HepG2 (cell line): ENCODE results near the gene MIOS. TPM values are rescaled to one million over a fixed set of nuclear protein-coding genes. Genes with fewer than 3 reads are reported as not detected.

Experiments
- ATAC-seq: fragments of 200-7000 bp; cut with Tn5 transposase; 3 replicates; pipeline ENCODE4 v1.9.1; 2020; ENCODE audit warnings: mild to moderate bottlenecking, moderate library complexity
- BruUV-seq: library from RNA; stranded (reverse); fragments of 400-500 nt; replicated peaks from 2 replicates; lab custom pipeline; 2021; lab: Mats Ljungman, UMichigan
- CTCF ChIA-PET: fragments of 300-600 bp; formaldehyde crosslinking; extraction: SDS; loops from one replicate; lab custom pipeline; 2021; ENCODE audit warnings: low total read pairs, inconsistent platforms, low intra/inter-chr PET ratio; lab: Yijun Ruan, JAX
- POLR2A ChIA-PET: fragments of 350-600 bp; sonication (Branson Sonifier 250); formaldehyde crosslinking; loops from one replicate; lab custom pipeline; 2020; ENCODE audit warnings: antibody characterized with exemption, inconsistent platforms; lab: Yijun Ruan, JAX
- DNase-seq: peaks from one replicate; pipeline ENCODE4 v3.0.0-alpha.2; 2015; ENCODE audit warnings: low spot score
- FAIRE-seq: peaks from 3 replicates; lab custom pipeline; 2011; peaks lifted over from hg19 to GRCh38; lab: Jason Lieb, UNC
- H2AFZ ChIP-seq: one replicate; pipeline ENCODE4 v1.6.1; 2011; ENCODE audit warnings: low read length, inconsistent platforms
- H3K27ac ChIP-seq: fragments of 300-600 bp; 3 replicates; pipeline ENCODE4 v1.8.0; 2011; ENCODE audit warnings: mixed run types, mild to moderate bottlenecking, mixed read lengths, low read length, inconsistent platforms; ENCODE audit not compliant: insufficient read depth; ENCODE audit errors: extremely low read length
- H3K27me3 ChIP-seq, 2 experiments: fragments of 200-600 bp in 1 of 2; 2 replicates in 1 of 2; 3 replicates in 1 of 2; pipeline versions ENCODE4 v1.6.0 to v1.8.0; 2011; ENCODE audit warnings: low read length in 2 of 2, mild to moderate bottlenecking in 2 of 2, moderate library complexity in 2 of 2, inconsistent platforms in 1 of 2; ENCODE audit not compliant: insufficient read depth in 2 of 2, control insufficient read depth in 1 of 2
- H3K36me3 ChIP-seq, 2 experiments: fragments of 200-600 bp in 1 of 2; replicated peaks in 1 of 2; 2 replicates in 1 of 2; 3 replicates in 1 of 2; pipeline versions ENCODE4 v1.5.1 to v1.8.0; 2011; ENCODE audit warnings: low read length in 2 of 2, inconsistent platforms in 1 of 2; ENCODE audit not compliant: insufficient read depth in 2 of 2, control insufficient read depth in 1 of 2
- H3K4me1 ChIP-seq: 2 replicates; pipeline ENCODE4 v1.5.1; 2012; ENCODE audit warnings: low read length, inconsistent platforms; ENCODE audit not compliant: insufficient read depth
- H3K4me2 ChIP-seq: 2 replicates; pipeline ENCODE4 v1.6.0; 2011; ENCODE audit warnings: low read depth, low read length, inconsistent platforms
- H3K4me3 ChIP-seq, 3 experiments: fragments of 200-600 bp in 1 of 3; sonication (generic), shearing (Covaris generic) in 1 of 3; replicated peaks in 1 of 3; 2 replicates each; pipeline ENCODE4 v1.5.1; 2011 to 2016; ENCODE audit warnings: low read length in 3 of 3, inconsistent platforms in 2 of 3, low read depth in 2 of 3, mild to moderate bottlenecking in 2 of 3, control low read depth in 1 of 3, mixed read lengths in 1 of 3; ENCODE audit not compliant: insufficient read depth in 1 of 3
- H3K79me2 ChIP-seq: one replicate; pipeline ENCODE4 v1.6.1; 2011; ENCODE audit warnings: low read length, inconsistent platforms; ENCODE audit not compliant: insufficient read depth
- H3K9ac ChIP-seq: 2 replicates; pipeline ENCODE4 v1.6.0; 2011; ENCODE audit warnings: mild to moderate bottlenecking, low read depth, low read length, inconsistent platforms; ENCODE audit not compliant: insufficient read depth
- H3K9me3 ChIP-seq: 2 replicates; pipeline ENCODE4 v1.5.1; 2012; ENCODE audit warnings: mild to moderate bottlenecking, low read length
- H4K20me1 ChIP-seq: 2 replicates; pipeline ENCODE4 v1.6.0; 2011; ENCODE audit warnings: inconsistent platforms, mild to moderate bottlenecking, low read length, moderate library complexity; ENCODE audit not compliant: insufficient read depth
- AHDC1 ChIP-seq: sonication (generic); formaldehyde crosslinking; IDR thresholded peaks from 2 replicates; pipeline ENCODE4 v1.5.1; 2020; ENCODE audit warnings: mild to moderate bottlenecking, missing genetic modification reagents, borderline replicate concordance
- CC2D1A ChIP-seq: sonication (generic); formaldehyde crosslinking; IDR thresholded peaks from 2 replicates; pipeline ENCODE4 v1.8.1; 2023; ENCODE audit warnings: mild to moderate bottlenecking, missing genetic modification reagents
- CERS6 ChIP-seq: sonication (generic); formaldehyde crosslinking; IDR thresholded peaks from 2 replicates; pipeline ENCODE4 v1.5.0; 2020; ENCODE audit warnings: missing genetic modification reagents
- MIXL1 ChIP-seq: IDR thresholded peaks from 2 replicates; pipeline ENCODE4 v1.6.1; 2016
- PRMT3 ChIP-seq: sonication (generic); formaldehyde crosslinking; IDR thresholded peaks from 2 replicates; pipeline ENCODE4 v1.8.1; 2022; ENCODE audit warnings: low read depth, mild to moderate bottlenecking, moderate library complexity, missing genetic modification reagents, borderline replicate concordance
- ZFP36L2 ChIP-seq: sonication (generic); formaldehyde crosslinking; IDR thresholded peaks from 2 replicates; pipeline ENCODE4 v1.4.0; 2020; ENCODE audit warnings: missing genetic modification reagents
- ZMYM4 ChIP-seq: sonication (generic); formaldehyde crosslinking; IDR thresholded peaks from 2 replicates; pipeline ENCODE4 v1.8.1; 2023; ENCODE audit warnings: mild to moderate bottlenecking, missing genetic modification reagents
- ZNF143 ChIP-seq: sonication (generic); formaldehyde crosslinking; IDR thresholded peaks from 2 replicates; pipeline ENCODE4 v1.4.0; 2020; ENCODE audit warnings: missing genetic modification reagents
- ZNF570 ChIP-seq: sonication (generic); formaldehyde crosslinking; IDR thresholded peaks from 2 replicates; pipeline ENCODE4 v1.4.0; 2020; ENCODE audit warnings: mild to moderate bottlenecking, missing genetic modification reagents, borderline replicate concordance
- ZNF644 ChIP-seq: IDR thresholded peaks from 2 replicates; pipeline ENCODE4 v1.6.1; 2016; ENCODE audit warnings: low read depth
- WGBS: methylation state at CpG from one replicate; pipeline ENCODE4 v1.1.6; 2017; ENCODE audit warnings: low lambda C conversion rate; 5-methylcytosine and 5-hydroxymethylcytosine counted together
- in situ Hi-C: cut with HindIII; loops from 2 replicates; pipeline ENCODE4 v1.10.0; 2017; ENCODE audit warnings: low pct_unique_long_range_greater_than_20kb; ENCODE audit not compliant: extremely low pct_ligation_motif_present
- intact Hi-C: fragments of 100-400 bp; cut with micrococcal nuclease; formaldehyde crosslinking; loops from one replicate; pipeline ENCODE4 v1.10.0; 2022; ENCODE audit not compliant: unreplicated experiment
- polyA plus RNA-seq, 8 experiments: library from polyadenylated mRNA; depleted of rRNA in 3 of 8; stranded (reverse) in 7 of 8; unstranded in 1 of 8; fragments of >200 nt; fragmentation: Illumina TruSeq in 4 of 8; extraction: Trizol in 4 of 8; gene quantifications; 2 replicates each; pipeline versions ENCODE4 v1.2.1 to v1.2.3, GENCODE V29; 2011 to 2016; ENCODE audit warnings: low read depth in 4 of 8, missing spikeins in 1 of 8, mixed read lengths in 1 of 8; ENCODE audit not compliant: insufficient read depth in 1 of 8
- total RNA-seq, 5 experiments: library from RNA; depleted of rRNA; stranded (reverse); fragments of >200 nt; fragmentation: Illumina TruSeq; extraction: Trizol; gene quantifications; 2 replicates each; pipeline ENCODE4 v1.2.3, GENCODE V29; 2016; ENCODE audit warnings: low read depth in 1 of 5
- TF ChIP-seq, protein P1 (sequence below): fragments of 450-650 bp; IDR thresholded peaks from 2 replicates; pipeline ENCODE4 v1.6.1; 2017
- TF ChIP-seq, protein P2 (sequence below): sonication (generic); IDR thresholded peaks from 2 replicates; pipeline ENCODE4 v1.6.1; 2016; ENCODE audit warnings: low read depth, borderline replicate concordance
- TF ChIP-seq, protein P3 (sequence below): sonication (generic); formaldehyde crosslinking; IDR thresholded peaks from 2 replicates; pipeline ENCODE4 v1.4.0; 2020; ENCODE audit warnings: missing genetic modification reagents, borderline replicate concordance

MIOS gene
- total and polyA plus RNA-seq, 2 of the 13 experiments (the other 11 are each of a cell fraction or from before 2014, with no cell fraction given), result 15.2 to 33.5 TPM

DNA sequence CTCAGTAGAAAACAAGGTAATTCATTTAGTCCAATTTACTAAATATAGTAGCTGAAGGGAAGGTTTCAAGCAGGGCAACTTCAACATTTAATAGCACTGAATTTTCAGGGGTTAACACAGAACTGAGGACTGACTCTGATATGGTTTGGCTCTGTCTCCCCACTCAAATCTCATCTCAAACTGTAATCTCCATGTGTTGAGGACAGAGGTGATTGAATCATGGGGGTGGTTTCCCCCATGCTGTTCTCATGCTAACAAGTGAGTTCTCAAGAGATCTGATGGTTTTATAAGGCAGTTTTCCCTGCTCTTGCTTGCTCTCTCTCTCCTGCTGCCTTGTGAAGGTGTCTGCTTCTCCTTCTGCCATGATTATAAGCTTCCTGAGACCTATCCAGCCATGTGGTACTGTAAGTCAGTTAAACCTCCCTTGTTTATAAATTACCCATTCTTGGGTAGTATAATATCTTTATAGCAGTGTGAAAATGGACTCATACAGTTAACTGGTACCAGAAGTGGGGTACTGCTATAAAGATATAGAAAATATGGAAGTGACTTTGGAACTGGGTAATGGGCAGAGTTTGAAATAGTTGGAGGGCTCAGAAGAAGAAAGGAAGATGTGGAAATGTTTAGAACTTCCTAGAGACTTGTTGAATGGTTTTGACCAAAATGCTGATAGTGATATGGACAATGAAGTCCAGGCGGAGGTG, 64.1 kb downstream of the MIOS start:
- DNase-seq (no peak), FAIRE-seq (no peak), ATAC-seq (no peak)
- 81% methylated on average over 1 of the region's 1 CpG for WGBS
- H2AFZ ChIP-seq, result no peak overlapping the region
- intact Hi-C loops (no loop called here), in situ Hi-C loops (no loop called here)
- H3K4me2 ChIP-seq, result no peak overlapping the region
- ChIA-PET POLR2A (no interaction called here), CTCF (no interaction called here)
- no peak overlapping the region for H3K27ac ChIP-seq
- H3K9me3 ChIP-seq, result peaks cover 12% of the 10 kb centered on the region
- no peaks in the 10 kb centered on the region for H4K20me1 ChIP-seq
- BruUV-seq, result no TSS peak
- no peaks in the 10 kb centered on the region for H3K36me3 ChIP-seq
- no peaks in the 10 kb centered on the region for H3K27me3 ChIP-seq
- H3K4me3 ChIP-seq, result no peak overlapping the region
- H3K4me1 ChIP-seq, result no peaks in the 10 kb centered on the region
- no peaks in the 10 kb centered on the region for H3K79me2 ChIP-seq
- H3K9ac ChIP-seq, result no peak overlapping the region
- TF ChIP-seq PRMT3 (CRISPR knock-in tag) (no peak), ZNF143 (no peak), CC2D1A (CRISPR knock-in tag) (no peak), AHDC1 (CRISPR knock-in tag) (no peak), ZNF570 (CRISPR knock-in tag) (no peak), ZMYM4 (CRISPR knock-in tag) (no peak), MIXL1 (CRISPR knock-in tag) (no peak), ZFP36L2 (CRISPR knock-in tag) (no peak), CERS6 (CRISPR knock-in tag) (no peak), ZNF644 (no peak)
- TF ChIP-seq, protein P1, sequence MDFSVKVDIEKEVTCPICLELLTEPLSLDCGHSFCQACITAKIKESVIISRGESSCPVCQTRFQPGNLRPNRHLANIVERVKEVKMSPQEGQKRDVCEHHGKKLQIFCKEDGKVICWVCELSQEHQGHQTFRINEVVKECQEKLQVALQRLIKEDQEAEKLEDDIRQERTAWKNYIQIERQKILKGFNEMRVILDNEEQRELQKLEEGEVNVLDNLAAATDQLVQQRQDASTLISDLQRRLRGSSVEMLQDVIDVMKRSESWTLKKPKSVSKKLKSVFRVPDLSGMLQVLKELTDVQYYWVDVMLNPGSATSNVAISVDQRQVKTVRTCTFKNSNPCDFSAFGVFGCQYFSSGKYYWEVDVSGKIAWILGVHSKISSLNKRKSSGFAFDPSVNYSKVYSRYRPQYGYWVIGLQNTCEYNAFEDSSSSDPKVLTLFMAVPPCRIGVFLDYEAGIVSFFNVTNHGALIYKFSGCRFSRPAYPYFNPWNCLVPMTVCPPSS, result no peak
- TF ChIP-seq, protein P2, sequence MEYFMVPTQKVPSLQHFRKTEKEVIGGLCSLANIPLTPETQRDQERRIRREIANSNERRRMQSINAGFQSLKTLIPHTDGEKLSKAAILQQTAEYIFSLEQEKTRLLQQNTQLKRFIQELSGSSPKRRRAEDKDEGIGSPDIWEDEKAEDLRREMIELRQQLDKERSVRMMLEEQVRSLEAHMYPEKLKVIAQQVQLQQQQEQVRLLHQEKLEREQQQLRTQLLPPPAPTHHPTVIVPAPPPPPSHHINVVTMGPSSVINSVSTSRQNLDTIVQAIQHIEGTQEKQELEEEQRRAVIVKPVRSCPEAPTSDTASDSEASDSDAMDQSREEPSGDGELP, result no peak
- TF ChIP-seq, protein P3, sequence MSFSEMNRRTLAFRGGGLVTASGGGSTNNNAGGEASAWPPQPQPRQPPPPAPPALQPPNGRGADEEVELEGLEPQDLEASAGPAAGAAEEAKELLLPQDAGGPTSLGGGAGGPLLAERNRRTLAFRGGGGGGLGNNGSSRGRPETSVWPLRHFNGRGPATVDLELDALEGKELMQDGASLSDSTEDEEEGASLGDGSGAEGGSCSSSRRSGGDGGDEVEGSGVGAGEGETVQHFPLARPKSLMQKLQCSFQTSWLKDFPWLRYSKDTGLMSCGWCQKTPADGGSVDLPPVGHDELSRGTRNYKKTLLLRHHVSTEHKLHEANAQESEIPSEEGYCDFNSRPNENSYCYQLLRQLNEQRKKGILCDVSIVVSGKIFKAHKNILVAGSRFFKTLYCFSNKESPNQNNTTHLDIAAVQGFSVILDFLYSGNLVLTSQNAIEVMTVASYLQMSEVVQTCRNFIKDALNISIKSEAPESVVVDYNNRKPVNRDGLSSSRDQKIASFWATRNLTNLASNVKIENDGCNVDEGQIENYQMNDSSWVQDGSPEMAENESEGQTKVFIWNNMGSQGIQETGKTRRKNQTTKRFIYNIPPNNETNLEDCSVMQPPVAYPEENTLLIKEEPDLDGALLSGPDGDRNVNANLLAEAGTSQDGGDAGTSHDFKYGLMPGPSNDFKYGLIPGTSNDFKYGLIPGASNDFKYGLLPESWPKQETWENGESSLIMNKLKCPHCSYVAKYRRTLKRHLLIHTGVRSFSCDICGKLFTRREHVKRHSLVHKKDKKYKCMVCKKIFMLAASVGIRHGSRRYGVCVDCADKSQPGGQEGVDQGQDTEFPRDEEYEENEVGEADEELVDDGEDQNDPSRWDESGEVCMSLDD, result no peak
